H1 (cell line): ENCODE results near the gene VTN. TPM values are rescaled to one million over a fixed set of nuclear protein-coding genes. Genes with fewer than 3 reads are reported as not detected.

Source experiments
- CTCF ChIA-PET: fragments of 300-600 bp; sonication (Branson Sonifier 250); formaldehyde crosslinking; loops from one replicate; lab custom pipeline; 2021; ENCODE audit not compliant: partially characterized antibody; lab: Charles Lee
- POLR2A ChIA-PET: fragments of 300-600 bp; sonication (Branson Sonifier 250); formaldehyde crosslinking; loops from one replicate; lab custom pipeline; 2021; ENCODE audit warnings: inconsistent platforms; ENCODE audit not compliant: partially characterized antibody; lab: Charles Lee
- DNase-seq, 2 experiments: peaks; one replicate each; pipeline versions ENCODE4 v3.0.0 to v3.0.0-alpha.2; 2010 to 2022; ENCODE audit warnings: low spot score in 2 of 2, low read depth in 1 of 2, mixed read lengths in 1 of 2
- FAIRE-seq: peaks from 2 replicates; lab custom pipeline; 2011; peaks lifted over from hg19 to GRCh38; lab: Jason Lieb, UNC
- H2AFZ ChIP-seq: 2 replicates; pipeline ENCODE4 v1.8.1; 2012; ENCODE audit warnings: low read length, inconsistent platforms
- H2AK5ac ChIP-seq: 2 replicates; pipeline ENCODE4 v1.6.1; 2013; ENCODE audit warnings: low read depth, low read length
- H2BK120ac ChIP-seq: replicated peaks from 2 replicates; pipeline ENCODE3; 2013; ENCODE audit warnings: low read depth, low read length, inconsistent platforms
- H2BK12ac ChIP-seq: 2 replicates; pipeline ENCODE4 v1.6.1; 2013; ENCODE audit warnings: low read depth, low read length
- H2BK15ac ChIP-seq: 2 replicates; pipeline ENCODE4 v1.6.1; 2013; ENCODE audit warnings: low read length
- H2BK20ac ChIP-seq: 2 replicates; pipeline ENCODE4 v1.6.1; 2013; ENCODE audit warnings: low read length
- H2BK5ac ChIP-seq: 2 replicates; pipeline ENCODE4 v1.6.1; 2013; ENCODE audit warnings: low read depth, low read length
- H3K14ac ChIP-seq: 2 replicates; pipeline ENCODE4 v1.6.1; 2013; ENCODE audit warnings: inconsistent platforms; ENCODE audit not compliant: insufficient read length
- H3K18ac ChIP-seq: 2 replicates; pipeline ENCODE4 v1.6.1; 2013; ENCODE audit warnings: low read length; ENCODE audit errors: extremely low read depth
- H3K23ac ChIP-seq: 2 replicates; pipeline ENCODE4 v1.6.1; 2013; ENCODE audit warnings: inconsistent platforms; ENCODE audit not compliant: insufficient read length
- H3K23me2 ChIP-seq: 2 replicates; pipeline ENCODE4 v1.6.1; 2013; ENCODE audit warnings: low read depth, low read length
- H3K27ac ChIP-seq: 2 replicates; pipeline ENCODE4 v1.6.1; 2011; ENCODE audit warnings: low read depth, low read length, inconsistent platforms
- H3K27me3 ChIP-seq, 4 experiments: replicated peaks in 1 of 4; 1 replicate in 1 of 4; 2 replicates in 3 of 4; pipeline versions ENCODE4 v1.6.1 to v1.8.1; 2011 to 2013; ENCODE audit warnings: low read length in 3 of 4, mild to moderate bottlenecking in 3 of 4, inconsistent platforms in 2 of 4, mixed read lengths in 2 of 4, moderate library complexity in 1 of 4; ENCODE audit not compliant: control insufficient read depth in 3 of 4, insufficient read depth in 3 of 4; ENCODE audit errors: extremely low read depth in 1 of 4
- H3K36me3 ChIP-seq, 4 experiments: 2 replicates each; pipeline versions ENCODE4 v1.6.1 to v1.8.1; 2011 to 2013; ENCODE audit warnings: mild to moderate bottlenecking in 4 of 4, low read length in 3 of 4, moderate library complexity in 2 of 4, control low read depth in 1 of 4, inconsistent platforms in 1 of 4; ENCODE audit not compliant: insufficient read depth in 4 of 4, control insufficient read depth in 2 of 4
- H3K4ac ChIP-seq: replicated peaks from 2 replicates; pipeline ENCODE3; 2013; ENCODE audit warnings: low read length, low read depth, mixed read lengths, inconsistent platforms; ENCODE audit not compliant: insufficient read length
- H3K4me1 ChIP-seq, 4 experiments: replicated peaks in 1 of 4; 1 replicate in 1 of 4; 2 replicates in 3 of 4; pipeline versions ENCODE4 v1.6.1 to v1.8.1; 2011 to 2013; ENCODE audit warnings: low read length in 3 of 4, inconsistent platforms in 2 of 4, mixed read lengths in 1 of 4; ENCODE audit not compliant: insufficient read depth in 4 of 4, control insufficient read depth in 3 of 4
- H3K4me2 ChIP-seq, 2 experiments: 2 replicates each; pipeline versions ENCODE4 v1.6.1 to v1.8.1; 2011 to 2013; ENCODE audit warnings: low read depth in 2 of 2, low read length in 2 of 2, control low read depth in 1 of 2, inconsistent platforms in 1 of 2, mild to moderate bottlenecking in 1 of 2; ENCODE audit not compliant: insufficient read depth in 1 of 2
- H3K4me3 ChIP-seq, 4 experiments: fragments of 200-600, 300-600 bp in 1 of 4; sonication (generic), shearing (Covaris generic), sonication (Bioruptor Twin) in 1 of 4; 2 replicates each; pipeline versions ENCODE4 v1.5.1 to v1.8.1; 2011 to 2016; ENCODE audit warnings: low read length in 4 of 4, low read depth in 3 of 4, control low read depth in 2 of 4, inconsistent platforms in 2 of 4, mild to moderate bottlenecking in 2 of 4, mixed read lengths in 1 of 4, moderate library complexity in 1 of 4; ENCODE audit not compliant: insufficient read depth in 2 of 4; ENCODE audit errors: extremely low read depth in 1 of 4
- H3K56ac ChIP-seq: replicated peaks from 2 replicates; pipeline ENCODE3; 2013; ENCODE audit warnings: low read depth, mild to moderate bottlenecking, mixed read lengths, low read length, inconsistent platforms; ENCODE audit not compliant: insufficient read length
- H3K79me1 ChIP-seq: 2 replicates; pipeline ENCODE4 v1.6.1; 2013; ENCODE audit warnings: low read depth, low read length, control low read depth
- H3K79me2 ChIP-seq, 2 experiments: 2 replicates each; pipeline versions ENCODE4 v1.6.1 to v1.8.1; 2012 to 2013; ENCODE audit warnings: low read length in 2 of 2, mild to moderate bottlenecking in 2 of 2, inconsistent platforms in 1 of 2; ENCODE audit not compliant: insufficient read depth in 2 of 2, control insufficient read depth in 1 of 2
- H3K9ac ChIP-seq, 4 experiments: replicated peaks in 1 of 4; 1 replicate in 1 of 4; 2 replicates in 3 of 4; pipeline versions ENCODE4 v1.6.1 to v1.8.1; 2011 to 2013; ENCODE audit warnings: low read depth in 3 of 4, low read length in 3 of 4, control low read depth in 2 of 4, mild to moderate bottlenecking in 2 of 4, moderate library complexity in 2 of 4, inconsistent platforms in 1 of 4; ENCODE audit errors: extremely low read depth in 1 of 4
- H3K9me3 ChIP-seq, 2 experiments: 2 replicates each; pipeline versions ENCODE4 v1.6.1 to v1.8.1; 2012 to 2013; ENCODE audit warnings: mild to moderate bottlenecking in 2 of 2, moderate library complexity in 2 of 2, control low read depth in 1 of 2, inconsistent platforms in 1 of 2, low read depth in 1 of 2, low read length in 1 of 2, mixed read lengths in 1 of 2; ENCODE audit not compliant: insufficient read depth in 2 of 2
- H4K20me1 ChIP-seq, 2 experiments: replicated peaks in 1 of 2; 2 replicates each; pipeline versions ENCODE3 to v1.8.1; 2011 to 2013; ENCODE audit warnings: inconsistent platforms in 2 of 2, low read length in 2 of 2, mild to moderate bottlenecking in 1 of 2; ENCODE audit not compliant: insufficient read depth in 2 of 2, control insufficient read depth in 1 of 2
- H4K5ac ChIP-seq: 2 replicates; pipeline ENCODE4 v1.6.1; 2013; ENCODE audit warnings: low read length, low read depth, mixed read lengths, inconsistent platforms; ENCODE audit not compliant: insufficient read length
- H4K8ac ChIP-seq: 2 replicates; pipeline ENCODE4 v1.8.0; 2013; ENCODE audit warnings: mild to moderate bottlenecking, moderate library complexity, low read length, inconsistent platforms; ENCODE audit not compliant: insufficient read depth; ENCODE audit errors: extremely low read depth
- H4K91ac ChIP-seq: replicated peaks from 2 replicates; pipeline ENCODE3; 2013; ENCODE audit warnings: low read length, mixed read lengths, inconsistent platforms; ENCODE audit not compliant: insufficient read length
- CEBPB ChIP-seq: IDR thresholded peaks from 2 replicates; pipeline ENCODE4 v1.6.1; 2012; ENCODE audit warnings: low read depth, low read length
- CREB1 ChIP-seq: IDR thresholded peaks from 2 replicates; pipeline ENCODE4 v1.6.1; 2012; ENCODE audit warnings: inconsistent platforms
- CTCF ChIP-seq, 3 experiments: IDR thresholded peaks; 1 replicate in 2 of 3; 2 replicates in 1 of 3; pipeline versions ENCODE4 v1.5.1 to v1.6.1; 2011; ENCODE audit warnings: low read length in 3 of 3, mild to moderate bottlenecking in 3 of 3, inconsistent platforms in 2 of 3, low read depth in 1 of 3, moderate library complexity in 1 of 3; ENCODE audit not compliant: insufficient read depth in 1 of 3; ENCODE audit errors: control extremely low read depth in 1 of 3
- E2F6 ChIP-seq: IDR thresholded peaks from 2 replicates; pipeline ENCODE4 v1.6.1; 2012; ENCODE audit warnings: inconsistent platforms
- EZH2 ChIP-seq: fragments of 200-600 bp; sonication (generic); IDR thresholded peaks from 2 replicates; pipeline ENCODE4 v1.7.1; 2012; ENCODE audit warnings: low read depth, mild to moderate bottlenecking, moderate library complexity, low read length, inconsistent platforms; ENCODE audit not compliant: severe bottlenecking
- HDAC6 ChIP-seq: IDR thresholded peaks from one replicate; pipeline ENCODE4 v1.7.1; 2012; ENCODE audit warnings: low read depth, mild to moderate bottlenecking, inconsistent platforms, low read length, moderate library complexity
- KDM4A ChIP-seq: IDR thresholded peaks from one replicate; pipeline ENCODE4 v1.7.1; 2012; ENCODE audit warnings: low read depth, mild to moderate bottlenecking, moderate library complexity, low read length, inconsistent platforms; ENCODE audit not compliant: severe bottlenecking
- RAD21 ChIP-seq, 2 experiments: IDR thresholded peaks in 1 of 2; conservative IDR thresholded peaks in 1 of 2; 2 replicates each; pipeline ENCODE4 v1.6.1; 2011; ENCODE audit warnings: low read depth in 2 of 2, low read length in 2 of 2, improper control_type of control experiment in 1 of 2, inconsistent platforms in 1 of 2, mild to moderate bottlenecking in 1 of 2, moderate library complexity in 1 of 2
- TAF1 ChIP-seq: IDR thresholded peaks from 2 replicates; pipeline ENCODE4 v1.6.1; 2011; ENCODE audit warnings: mild to moderate bottlenecking, low read depth, low read length
- ZNF274 ChIP-seq: IDR thresholded peaks from 2 replicates; pipeline ENCODE4 v1.7.0; 2012; ENCODE audit warnings: low read length, borderline replicate concordance; ENCODE audit errors: extremely low read depth
- WGBS, 2 experiments: shearing (Covaris generic) in 1 of 2; methylation state at CpG; one replicate each; pipeline versions ENCODE4 v1.1.6 to v1.1.7; 2013 to 2015; ENCODE audit warnings: low lambda C conversion rate in 2 of 2, mixed read lengths in 2 of 2, inconsistent platforms in 1 of 2, low coverage in 1 of 2, missing lambda C conversion rate in 1 of 2; ENCODE audit not compliant: insufficient replicate concordance in 2 of 2, insufficient coverage in 1 of 2, insufficient read length in 1 of 2; ENCODE audit errors: extremely low coverage in 1 of 2, missing lambda C conversion rate in 1 of 2; 5-methylcytosine and 5-hydroxymethylcytosine counted together
- polyA plus RNA-seq, 7 experiments: library from polyadenylated mRNA; depleted of rRNA in 3 of 7; stranded (reverse) in 5 of 7; unstranded in 2 of 7; fragments of >200 nt in 5 of 7; fragments of 200-250 nt in 2 of 7; gene quantifications; 1 replicate in 5 of 7; 2 replicates in 1 of 7; 4 replicates in 1 of 7; pipeline versions ENCODE4 v1.2.1 to v1.2.3, GENCODE V29; 2011 to 2013; ENCODE audit warnings: missing spikeins in 2 of 7, mixed read lengths in 2 of 7
- total RNA-seq: library from RNA; stranded (reverse); fragmentation: NEBNext Ultra II Directional; extraction: Animal tissue kit (Norgen Biotek cat#: 25700); gene quantifications from 2 replicates; pipeline ENCODE4 v1.2.1, GENCODE V29; 2021

The VTN gene
- total and polyA plus RNA-seq, 2 of the 8 experiments (the other 6 are each of a cell fraction or from before 2014, with no cell fraction given), result 0.18 TPM; not detected in 1

DNA sequence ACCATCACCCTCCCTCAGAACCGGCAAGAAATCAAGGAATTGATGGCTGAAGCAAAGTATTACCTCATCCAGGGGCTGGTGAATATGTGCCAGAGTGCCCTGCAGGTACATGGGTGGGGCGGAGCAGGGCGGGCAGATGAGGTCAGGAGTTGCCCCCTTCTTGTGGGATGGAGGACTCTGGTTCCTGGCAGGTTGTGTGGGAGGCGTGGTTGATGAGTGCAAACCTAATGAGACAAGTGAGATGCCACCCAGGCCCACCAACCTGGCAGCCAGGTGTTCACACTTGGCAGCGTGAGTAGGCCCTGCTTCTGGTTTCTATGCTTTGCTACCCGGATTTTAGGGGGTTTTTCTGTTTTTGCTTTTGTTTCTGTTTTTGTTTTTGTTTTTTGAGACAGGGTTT, 29.7 kb downstream of the VTN start:
- H3K9ac ChIP-seq, result no peak overlapping the region
- H3K36me3 ChIP-seq, result peaks cover 6 to 24% (median 18%) of the 10 kb centered on the region in 4 experiments; a peak in 7 of 8 replicates
- no peaks in the 10 kb centered on the region for H3K27me3 ChIP-seq
- H3K14ac ChIP-seq, result no peak overlapping the region
- H3K4me3 ChIP-seq, result no peak overlapping the region
- H4K5ac ChIP-seq, result no peak overlapping the region
- H2BK120ac ChIP-seq, result no peak overlapping the region
- no peak overlapping the region for H2BK15ac ChIP-seq
- H3K4me1 ChIP-seq, result peaks cover 0 to 6% (median 6%) of the 10 kb centered on the region in 4 experiments; a peak in 6 of 7 replicates
- TF ChIP-seq CTCF (IDR thresholded peaks at IDR 0.05; ENCODE audit: control extremely low read depth in 1 of 3, insufficient read depth in 1 of 3, low read depth in 1 of 3, low read length in 3 of 3) (no peak), EZH2 (no peak), RAD21 (IDR thresholded peaks at IDR 0.05 in 1 of 2, conservative IDR thresholded peaks at IDR 0.05 in 1 of 2; ENCODE audit: low read depth in 2 of 2, low read length in 2 of 2) (no peak), HDAC6 (no peak), CEBPB (no peak), ZNF274 (no peak), CREB1 (no peak), KDM4A (no peak), TAF1 (no peak), E2F6 (no peak)
- H2AK5ac ChIP-seq, result no peak overlapping the region
- no peak overlapping the region for H4K91ac ChIP-seq
- no peak overlapping the region for H3K4ac ChIP-seq
- peaks cover 12% of the 10 kb centered on the region for H3K79me1 ChIP-seq
- H3K23ac ChIP-seq, result no peak overlapping the region
- no peak overlapping the region for H4K8ac ChIP-seq
- no peak overlapping the region for H2BK20ac ChIP-seq
- peaks cover 6% of the 10 kb centered on the region; the same call in 1 of the 2 replicates for H3K23me2 ChIP-seq
- H3K56ac ChIP-seq, result no peak overlapping the region
- 94% methylated on average over 6 of the region's 6 CpGs; no CpG with 5 or more reads in 1 of the 2 experiments for WGBS, 2 experiments
- peaks cover 0 to 7% of the 10 kb centered on the region in 2 experiments; a peak in 2 of 4 replicates for H3K79me2 ChIP-seq
- H2BK5ac ChIP-seq, result no peak overlapping the region
- H2BK12ac ChIP-seq, result no peak overlapping the region
- no peak for FAIRE-seq
- H3K27ac ChIP-seq, result no peak overlapping the region
- ChIA-PET POLR2A (interaction anchor here (1.0 kb wide), 1 partner anchor 8 kb away, joined by 3 read pairs; no protein-coding TSS in a partner anchor), CTCF (interaction anchor here (0.6 to 0.9 kb wide), 2 partner anchors 11 to 542 kb away, joined by 3 read pairs; no protein-coding TSS in a partner anchor)
- no peak overlapping the region for H3K4me2 ChIP-seq
- H3K18ac ChIP-seq, result no peak overlapping the region
- DNase-seq, result no peak
- H3K9me3 ChIP-seq, result no peaks in the 10 kb centered on the region
- no peak overlapping the region for H2AFZ ChIP-seq
- peaks cover 6 to 8% of the 10 kb centered on the region in 2 experiments for H4K20me1 ChIP-seq
